Inferior parietal cortex (tissue), 1 donor: Measurements from ENCODE around the gene SLC40A1.

Experiments used
- DNase-seq: peaks from one replicate; pipeline ENCODE4 v3.0.0-alpha.2; 2016; ENCODE audit errors: extremely low spot score

The SLC40A1 gene

DNA sequence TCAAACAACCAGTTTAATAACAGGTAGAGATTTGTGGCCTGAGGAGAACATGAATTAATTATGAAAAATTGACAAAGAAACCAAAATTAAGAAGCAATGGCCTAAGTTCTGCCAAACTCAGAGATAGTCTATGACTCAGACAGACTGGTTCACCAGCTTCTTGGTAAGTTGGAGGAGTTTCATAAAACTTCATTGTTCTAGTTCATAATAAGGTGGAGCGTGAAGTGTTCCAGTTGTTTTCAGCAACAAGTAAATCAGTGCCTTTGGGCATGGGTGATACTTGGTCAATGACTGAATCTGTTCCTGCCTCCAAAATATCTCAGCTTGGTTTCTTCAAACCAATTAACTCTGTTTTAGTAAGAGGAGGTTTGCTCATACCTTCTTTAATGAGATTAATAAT lies 40.0 kb downstream of the SLC40A1 start:
- no peak for DNase-seq

DNA sequence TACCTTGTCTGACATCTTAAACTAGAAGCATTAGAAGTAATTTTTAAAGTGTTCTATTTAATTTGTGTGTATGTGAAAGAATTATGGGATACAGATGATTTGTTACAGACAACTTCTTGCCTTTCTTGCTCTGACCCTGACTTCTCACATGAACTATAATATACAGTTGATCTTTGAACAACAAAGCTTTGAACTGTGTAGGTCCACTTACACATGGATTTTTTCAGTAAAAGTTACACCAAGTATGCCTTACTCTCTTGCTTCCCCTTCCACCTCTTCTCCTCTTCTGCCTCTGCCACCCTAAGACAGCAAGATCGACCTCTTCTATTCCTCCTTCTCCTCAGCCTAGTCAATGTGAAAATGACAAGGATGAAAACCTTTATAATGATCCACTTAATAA lies 42.2 kb downstream of the SLC40A1 start:
- no peak for DNase-seq

DNA sequence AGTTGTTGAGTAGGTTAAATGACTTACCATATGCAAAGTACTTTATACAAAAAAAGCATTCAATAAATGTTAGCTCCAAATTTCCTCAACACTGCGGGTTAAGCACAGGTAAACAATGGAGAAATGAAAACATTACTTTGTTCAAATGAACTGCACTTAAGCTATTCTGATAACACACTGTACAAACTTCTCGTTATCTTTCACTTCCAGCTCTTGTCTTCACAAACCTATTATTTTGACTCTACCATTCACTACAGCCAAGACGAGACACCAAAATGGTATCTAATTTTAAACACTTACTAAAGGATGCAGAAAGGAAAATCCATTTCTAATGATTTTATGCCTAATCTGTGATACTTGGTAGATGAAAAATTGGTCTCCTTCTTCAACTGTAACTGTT lies 43.8 kb downstream of the SLC40A1 start:
- no peak for DNase-seq

DNA sequence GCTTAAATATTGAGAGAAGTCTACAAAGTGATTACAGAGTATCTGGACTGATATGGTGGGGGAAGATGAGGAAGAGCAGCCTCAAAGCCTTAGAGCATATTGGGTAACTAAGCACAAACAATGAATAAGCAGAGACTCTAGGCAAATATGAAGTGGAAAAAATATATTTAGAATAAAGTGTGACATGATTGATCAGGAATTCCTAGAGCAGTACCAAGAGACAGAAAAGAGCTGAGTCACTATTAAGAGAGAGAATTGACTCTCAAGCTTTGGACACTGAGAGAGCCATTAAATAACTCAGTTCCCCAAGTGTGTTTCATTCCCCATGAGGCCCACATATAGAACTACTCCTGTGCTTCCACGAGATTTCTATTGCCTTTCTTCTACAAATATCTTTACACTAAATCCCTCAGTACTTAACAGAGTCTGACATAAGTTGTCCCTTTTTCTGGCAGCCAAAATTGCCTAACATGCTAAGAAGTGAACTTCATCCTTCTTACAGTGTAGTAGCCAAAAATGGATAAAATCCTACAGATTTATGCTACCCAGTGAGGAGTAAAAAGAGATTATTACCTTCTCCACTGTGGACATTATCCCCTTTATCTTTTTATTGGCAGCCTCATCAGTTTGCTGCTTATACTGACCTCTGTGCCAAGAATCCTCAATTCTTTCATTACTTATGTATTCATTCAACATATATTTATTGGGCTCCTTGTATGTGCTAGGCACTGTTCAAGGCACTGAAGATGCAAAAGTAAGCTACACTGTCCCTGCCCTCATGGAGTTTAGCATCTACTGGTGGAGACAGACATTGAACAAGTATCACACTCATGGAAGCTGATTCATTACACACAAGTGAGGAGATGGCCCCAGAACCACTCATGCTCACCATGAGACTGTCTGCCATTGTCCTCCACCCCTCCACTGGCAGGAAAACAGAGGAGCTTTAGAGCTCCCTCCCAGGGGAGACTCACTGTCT lies 45.4 kb downstream of the SLC40A1 start:
- no peak for DNase-seq

DNA sequence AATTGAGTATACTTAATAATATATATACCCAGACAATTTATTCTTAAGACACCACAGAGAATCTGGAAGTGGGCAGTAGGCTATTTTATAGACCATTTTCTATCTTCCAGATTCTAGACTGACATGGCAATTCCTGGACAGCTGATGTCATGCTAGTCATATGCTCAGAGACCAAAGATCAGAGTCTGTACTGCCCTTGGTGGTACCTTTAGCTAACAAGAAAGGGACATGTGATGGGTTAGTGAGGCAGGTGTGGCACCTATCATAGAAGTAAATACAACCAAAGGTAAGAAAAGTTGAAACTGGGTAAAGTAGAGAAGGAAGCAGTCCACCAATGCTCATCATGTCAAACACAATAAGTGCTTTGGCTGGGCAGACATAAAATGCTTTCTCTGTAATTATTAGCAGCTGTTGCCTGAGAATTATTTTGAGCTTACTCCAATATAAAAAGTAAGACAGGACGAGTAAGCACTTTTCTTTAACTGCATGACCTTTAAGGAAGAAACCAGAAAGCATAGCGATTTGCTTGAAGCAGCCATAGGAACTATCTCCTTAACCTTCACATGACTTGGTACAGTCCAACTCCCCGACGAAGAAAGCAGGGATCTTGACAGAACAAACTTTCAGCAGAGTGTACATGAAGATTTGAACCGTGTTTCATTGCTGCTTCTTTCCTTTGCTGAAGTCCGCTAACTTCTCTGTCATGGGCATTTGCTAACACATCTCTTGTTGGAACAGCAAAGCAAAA lies 47.1 kb downstream of the SLC40A1 start:
- no peak for DNase-seq

DNA sequence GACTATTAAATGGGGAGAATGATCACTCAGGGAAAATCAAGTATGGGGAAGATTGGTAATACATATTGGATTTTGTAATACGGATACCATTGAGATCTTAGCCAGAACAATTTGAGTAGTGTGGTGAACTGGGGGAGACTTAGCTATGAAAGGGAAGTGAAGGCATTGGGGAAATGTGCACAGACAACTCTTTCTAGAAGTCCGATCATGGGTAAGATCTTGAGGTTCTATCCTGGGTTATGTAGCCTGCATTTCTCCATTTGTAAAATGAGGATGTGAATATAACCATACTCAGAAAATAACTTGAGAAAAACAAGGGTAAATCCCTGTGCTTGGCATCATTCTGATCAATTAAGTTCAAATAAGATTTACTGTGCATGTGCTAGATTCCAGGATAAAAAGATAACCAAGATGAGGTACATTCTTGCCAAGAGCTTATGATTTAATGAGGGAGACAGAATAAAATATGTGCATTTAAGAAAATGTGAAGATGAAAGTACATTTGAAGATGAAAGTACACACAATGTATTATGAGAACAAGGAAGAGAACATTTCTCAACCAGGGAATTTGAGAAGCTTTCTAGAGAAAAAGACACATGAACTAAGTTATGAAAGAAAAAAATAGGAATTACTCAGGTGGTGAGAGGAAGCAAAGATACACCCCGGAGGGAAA lies 49.5 kb downstream of the SLC40A1 start:
- DNase-seq: no peak

DNA sequence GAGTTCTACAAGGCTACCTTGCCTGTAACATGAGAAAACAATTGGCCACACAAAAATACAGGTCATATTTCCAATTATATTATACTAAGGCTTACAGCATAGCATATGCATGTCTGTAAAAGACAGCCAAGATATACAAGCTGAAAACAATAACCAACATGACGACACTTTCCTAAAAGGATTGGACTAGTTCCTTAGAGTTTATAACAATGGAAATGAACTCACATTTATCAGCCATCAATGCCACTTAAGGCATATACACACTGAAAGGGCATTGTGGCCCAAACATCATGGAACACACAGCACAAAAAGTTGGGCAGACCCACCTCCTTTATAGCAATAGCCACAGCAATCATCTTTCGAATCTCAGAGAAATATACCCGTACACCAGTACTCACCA lies 52.0 kb downstream of the SLC40A1 start:
- no peak for DNase-seq

DNA sequence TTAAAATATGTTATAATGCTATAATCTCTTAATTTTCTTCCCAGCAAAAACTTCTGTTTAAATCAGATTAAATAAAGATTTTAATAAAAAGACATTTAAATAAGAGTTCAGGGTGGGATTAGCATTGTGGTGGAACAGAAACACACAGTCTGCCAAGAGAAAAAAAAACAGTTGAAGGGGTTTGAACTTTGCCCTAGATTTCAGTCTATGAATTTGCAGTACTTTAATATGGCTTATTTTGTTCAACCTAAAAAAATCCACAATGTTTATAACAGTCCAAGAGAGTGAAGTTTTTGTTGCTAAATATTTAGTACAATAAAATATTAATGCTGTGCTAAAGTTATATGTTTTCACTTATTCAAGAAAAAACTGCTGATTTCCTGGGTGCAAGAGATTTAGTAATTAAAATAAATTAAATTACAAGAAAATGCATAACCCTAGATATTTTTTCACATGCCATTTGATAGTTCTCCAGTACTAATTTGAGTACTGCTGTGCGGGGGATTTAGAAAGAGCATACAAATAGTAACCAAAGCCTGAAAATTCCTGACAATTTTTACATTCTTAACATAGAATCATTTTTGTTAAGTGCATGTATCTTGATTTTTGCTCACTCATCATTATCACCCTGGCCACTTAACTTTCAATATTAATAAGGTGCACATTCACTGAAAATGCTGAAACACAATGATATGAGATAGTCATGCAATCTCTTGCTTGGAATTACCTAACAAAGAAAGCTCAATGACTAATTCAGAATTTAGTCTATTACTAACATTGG lies 52.6 kb downstream of the SLC40A1 start:
- DNase-seq: no peak

DNA sequence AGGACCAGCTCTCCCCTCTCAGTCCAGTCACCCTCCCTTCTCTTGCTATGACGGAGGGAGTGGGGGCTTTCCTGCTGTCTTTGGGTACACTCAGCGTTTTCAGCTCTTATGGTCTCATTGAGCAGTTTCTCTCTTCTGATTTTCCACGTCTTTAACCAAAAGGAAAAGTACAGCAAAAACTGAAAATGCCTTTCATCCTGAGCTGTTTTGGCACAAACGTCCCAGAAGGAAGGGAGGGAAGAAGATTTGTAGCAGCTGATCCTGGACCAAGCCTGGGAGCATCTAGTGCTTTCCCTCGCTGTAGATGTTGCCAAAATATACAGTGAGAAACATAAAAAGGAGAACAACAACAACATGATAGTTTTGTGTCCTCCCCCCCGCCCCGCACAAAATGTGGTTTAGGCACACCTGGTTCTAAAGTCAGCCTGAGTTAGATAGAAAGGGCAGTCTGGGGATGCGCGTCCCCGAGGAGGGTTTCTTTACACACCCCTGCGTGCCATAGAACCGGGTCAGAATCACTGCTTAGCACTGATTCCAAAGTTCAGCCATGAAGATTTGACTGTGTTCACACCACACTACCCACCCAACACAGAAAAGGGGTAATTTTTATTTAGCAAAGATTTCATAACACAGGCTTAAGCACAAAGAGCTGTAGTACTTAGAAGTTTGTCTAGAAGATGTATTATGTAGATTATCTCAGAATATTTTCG lies 53.4 kb downstream of the SLC40A1 start:
- no peak for DNase-seq

DNA sequence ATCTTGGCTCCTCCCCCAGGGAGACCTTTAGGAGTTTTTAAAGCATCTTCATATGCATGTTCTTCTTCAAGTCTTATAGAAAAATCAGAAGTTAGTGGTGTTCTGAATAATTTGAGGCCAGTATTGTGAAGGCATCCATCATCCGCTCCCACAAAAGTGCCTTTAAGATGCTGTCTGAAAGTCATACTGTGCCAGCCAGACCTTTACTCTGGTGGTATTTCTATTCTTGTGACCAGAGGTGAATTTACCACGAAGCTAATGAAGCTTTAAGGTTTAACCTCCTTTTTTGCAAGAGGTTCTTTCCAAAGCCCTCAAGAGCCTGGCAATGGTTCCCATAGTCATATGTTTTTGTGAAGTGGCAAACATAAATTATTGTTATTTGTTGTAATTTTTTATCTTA lies 54.3 kb downstream of the SLC40A1 start:
- no peak for DNase-seq

DNA sequence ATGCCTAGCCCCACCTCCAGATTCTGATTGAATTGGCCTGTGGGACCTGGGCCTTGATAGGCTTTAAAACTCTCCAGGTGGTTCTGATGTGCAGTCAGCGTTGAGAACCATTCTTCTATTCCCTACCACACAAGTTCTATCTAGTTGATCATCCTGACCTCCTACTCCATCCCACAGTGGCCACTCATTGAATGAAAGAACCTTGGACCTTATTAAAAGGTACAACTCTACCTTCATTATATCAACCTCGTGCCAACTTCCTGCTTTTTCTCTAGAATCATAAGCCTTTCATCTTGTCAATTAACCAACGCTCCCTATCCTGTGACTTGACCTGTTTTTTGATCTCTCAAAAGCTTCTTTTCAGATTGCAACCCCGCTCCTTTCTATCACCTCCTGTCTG lies 55.8 kb downstream of the SLC40A1 start:
- no peak for DNase-seq

DNA sequence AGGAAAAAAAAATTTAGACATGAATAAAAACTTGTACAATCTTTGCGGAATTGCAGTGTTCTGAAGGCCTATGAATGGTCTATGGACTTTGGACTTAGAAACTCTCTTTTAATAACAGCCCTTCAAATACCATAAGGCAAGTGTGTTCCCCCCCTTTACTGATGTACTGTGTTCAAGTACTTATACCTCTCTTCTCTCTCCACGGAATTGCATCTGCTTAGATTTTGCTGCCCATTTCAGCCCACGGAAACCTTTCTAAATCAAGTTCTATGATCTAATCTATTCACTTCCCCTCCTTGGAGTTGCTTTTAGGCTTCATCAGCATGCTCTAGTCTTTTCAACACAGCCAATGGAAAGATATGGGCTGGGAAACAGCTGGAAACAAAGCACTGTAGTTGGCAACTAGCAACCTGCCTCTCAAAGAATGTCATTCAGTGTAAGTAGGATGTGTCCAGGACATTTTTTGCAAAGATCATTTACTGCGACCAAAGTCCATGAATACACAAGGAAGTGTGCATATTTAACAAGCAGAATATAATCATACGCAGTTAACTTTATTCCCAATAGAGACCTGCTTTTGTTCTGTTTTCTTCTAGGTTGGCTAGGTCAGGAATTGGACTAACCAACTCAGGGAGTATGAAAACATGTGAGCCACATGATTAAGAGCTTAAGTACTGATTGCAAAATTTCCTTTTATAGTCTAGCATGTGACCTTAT lies 58.0 kb downstream of the SLC40A1 start:
- no peak for DNase-seq

DNA sequence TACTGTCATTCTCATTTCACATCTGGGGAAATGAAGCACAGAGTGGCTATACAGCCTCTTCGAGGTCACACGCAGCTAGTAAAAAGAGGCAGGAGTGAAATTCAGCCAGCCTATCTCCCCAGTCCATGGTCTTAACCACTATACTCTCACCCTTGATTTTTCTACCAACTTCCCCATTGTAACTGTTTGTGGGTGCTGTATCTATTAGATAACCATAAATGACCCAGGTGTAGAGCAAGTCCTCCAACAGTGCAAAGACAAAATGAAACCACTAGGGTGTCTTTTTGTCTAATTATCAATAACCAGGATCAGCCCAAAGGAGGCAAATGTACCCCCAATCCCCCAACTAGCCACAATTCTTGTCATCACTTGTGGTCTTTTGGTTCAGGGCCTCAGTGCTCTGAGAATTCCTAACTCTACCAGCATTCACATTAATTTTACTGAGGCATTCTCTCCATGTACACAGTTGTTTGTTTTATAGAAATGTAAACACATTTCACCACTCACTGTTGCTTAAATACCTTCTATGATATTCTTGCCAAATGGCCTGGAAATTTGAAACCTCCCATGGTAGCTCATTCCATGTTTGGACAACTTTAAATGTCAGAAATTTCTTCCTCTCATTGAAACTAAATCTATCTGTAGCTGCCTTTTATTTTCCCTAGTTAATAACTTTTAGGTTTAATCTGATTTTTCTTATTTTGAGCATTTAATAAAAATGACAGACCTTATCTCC lies 58.7 kb downstream of the SLC40A1 start:
- DNase-seq: no peak

DNA sequence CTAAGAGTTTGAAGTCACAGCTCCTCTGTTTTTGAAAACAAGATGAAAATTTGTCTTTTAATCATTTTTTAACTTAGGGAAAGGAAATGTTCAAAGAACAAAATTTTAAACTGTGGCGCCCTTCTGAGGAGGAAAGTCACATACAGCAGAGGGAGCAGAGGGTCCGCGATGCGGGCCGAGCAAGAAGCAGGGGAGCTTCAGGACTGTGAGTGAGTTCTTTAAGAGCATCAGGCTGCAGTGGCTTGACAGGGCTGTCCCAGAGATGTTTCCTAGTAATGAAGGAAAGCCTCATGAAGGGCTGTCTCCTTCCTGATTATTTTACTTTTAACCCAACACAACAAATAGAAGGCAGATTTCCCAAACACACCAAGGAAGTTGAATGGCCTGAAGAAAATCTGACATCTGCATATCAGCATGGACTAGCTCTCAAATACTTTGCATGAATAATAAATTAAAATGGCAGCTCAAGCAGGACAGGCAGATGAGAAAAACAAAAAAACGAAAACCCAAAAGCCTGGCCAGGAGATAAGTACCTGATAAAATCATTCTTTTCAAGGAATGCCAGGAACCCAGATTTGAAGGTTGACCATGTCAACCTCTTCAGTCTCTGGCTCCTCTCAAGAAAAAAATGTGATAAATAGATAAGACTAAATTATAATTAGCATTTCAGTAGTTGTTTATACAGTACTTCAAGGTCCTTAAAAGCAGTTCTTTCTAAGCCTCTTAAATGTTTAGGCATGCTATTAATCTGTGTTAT lies 60.8 kb downstream of the SLC40A1 start:
- DNase-seq: no peak

DNA sequence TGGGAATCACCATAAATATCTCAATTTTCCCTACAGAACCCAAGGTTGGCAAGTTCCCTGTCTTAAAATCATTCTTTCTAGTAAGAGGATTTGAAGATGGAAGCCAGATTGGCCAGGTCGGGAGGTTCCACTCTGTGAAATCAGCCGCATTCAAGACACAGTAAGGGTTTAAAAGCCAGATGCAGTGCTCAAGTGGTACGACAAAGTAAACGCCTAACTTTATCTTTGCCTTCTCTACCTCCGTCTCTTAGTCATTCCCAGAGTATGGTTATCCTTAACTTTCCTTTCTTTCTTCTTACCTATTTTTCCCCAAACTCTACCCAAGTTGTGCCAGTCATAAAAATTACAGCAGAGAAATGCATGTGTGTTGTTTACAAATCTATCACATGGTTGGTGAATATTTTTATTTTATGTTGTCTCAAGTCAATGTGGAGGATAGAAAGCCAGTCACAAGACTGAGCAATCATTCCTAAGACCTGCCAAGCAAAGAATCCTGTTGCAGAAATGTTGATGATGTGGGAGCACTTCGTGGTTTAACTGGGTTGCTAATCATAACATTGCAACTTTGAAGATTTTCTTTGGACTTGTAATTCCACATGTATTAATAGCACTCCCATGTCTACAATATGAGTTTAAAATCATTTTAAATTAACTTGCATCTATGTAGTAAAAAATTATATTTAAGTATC lies 62.6 kb downstream of the SLC40A1 start:
- DNase-seq: no peak

DNA sequence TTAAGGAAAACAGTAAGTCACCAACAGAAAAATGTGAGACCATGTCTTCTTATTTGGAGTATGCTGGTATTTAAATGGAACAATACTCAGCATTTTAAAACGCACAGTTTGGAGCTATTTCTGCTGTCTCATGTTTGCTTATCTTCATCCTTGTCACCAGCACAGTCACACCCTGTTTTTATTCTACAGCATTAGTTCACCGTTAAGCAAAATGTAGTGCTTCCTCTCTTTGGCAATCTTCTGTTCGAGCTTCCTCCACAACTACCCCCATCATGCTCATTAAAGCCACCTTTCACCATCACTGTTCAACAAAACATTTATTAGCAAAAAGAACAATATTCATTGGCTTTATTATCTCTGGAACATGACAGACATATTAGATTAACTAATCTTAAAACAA lies 64.0 kb downstream of the SLC40A1 start:
- DNase-seq: no peak

DNA sequence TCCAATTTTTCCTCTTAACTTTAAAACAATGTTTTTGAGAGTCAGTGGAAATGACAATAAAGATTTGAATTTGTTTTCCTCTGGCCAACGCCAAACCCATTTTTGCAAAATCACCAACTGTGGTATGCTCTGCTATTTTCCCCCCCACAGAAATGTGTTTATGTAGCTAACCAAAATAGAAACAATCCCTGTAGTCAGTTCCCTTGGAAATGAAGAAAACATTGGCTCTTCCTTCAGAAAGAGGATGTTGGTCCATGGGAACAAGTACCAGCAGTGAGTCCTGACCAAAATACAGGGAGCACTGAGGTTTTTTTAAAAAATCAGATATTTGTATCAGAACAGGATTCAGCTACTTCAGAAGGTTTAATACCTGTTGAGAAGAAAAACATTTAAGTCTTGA lies 65.3 kb downstream of the SLC40A1 start:
- DNase-seq: no peak

DNA sequence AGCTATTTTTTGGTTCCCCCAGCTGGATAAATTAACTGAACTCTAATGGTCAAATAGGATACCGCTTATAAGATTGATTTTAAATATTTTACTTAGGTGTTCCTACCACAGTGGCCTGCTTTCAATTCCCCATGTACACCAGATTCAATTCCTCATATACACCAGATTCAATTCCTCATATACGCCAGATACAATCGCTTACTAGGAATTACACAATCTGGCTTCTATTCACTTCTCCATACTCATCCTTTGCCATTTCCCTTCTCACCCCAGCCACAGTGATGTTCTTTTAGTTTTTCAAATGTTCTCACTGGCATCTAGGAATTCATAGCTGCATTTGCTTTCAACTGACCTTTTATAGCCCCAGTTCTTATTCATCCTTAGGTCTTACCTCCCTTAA lies 66.5 kb downstream of the SLC40A1 start:
- DNase-seq: no peak
